ENCODE results near the gene ZNF385B.
A peak's percentile ranks its signal among the peaks of the same experiment; 100 is the strongest.
"Not testable (repeated sequence)": the region's sequence is repeated elsewhere in the genome, so short reads cannot be mapped to it uniquely, and the experiment has no call there.

The ZNF385B gene

DNA sequence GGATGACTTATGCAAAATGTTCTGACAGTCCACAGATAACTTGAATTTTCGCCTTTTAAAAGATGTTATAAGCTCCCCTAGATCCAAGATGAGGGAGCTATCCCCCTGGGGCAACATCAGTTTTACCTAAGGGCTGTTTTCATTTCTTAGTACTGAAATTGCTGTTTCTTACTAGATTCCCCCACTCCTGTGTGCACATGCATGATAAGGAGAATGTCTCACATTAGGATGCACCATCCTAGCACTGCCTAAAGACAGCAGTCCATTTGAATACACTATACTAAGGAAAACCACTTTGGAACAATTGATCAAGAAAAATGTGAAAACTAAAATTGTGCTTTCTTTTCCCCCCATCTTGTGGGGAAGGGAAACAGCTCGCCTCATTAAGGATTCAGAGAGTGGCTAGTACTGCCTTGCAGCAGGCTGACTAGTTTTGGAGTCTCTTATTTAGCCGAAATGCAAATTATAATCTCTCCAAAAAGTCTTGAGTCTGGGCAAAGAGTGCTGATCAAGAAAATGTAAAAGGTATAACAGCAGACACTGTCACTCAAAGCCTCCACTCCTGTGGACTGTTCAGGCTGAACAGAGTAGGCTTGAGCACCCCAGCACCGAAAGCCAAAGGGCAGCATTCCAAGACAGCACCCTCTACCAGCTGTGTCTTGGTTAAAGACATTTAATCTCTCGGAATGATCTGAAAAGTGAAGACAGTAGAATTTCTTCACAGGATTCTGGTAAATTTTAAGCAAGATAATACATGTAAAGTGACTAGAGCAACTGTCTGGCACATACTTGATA, 65.0 kb downstream of the ZNF385B start:
- no peak for DNase-seq

DNA sequence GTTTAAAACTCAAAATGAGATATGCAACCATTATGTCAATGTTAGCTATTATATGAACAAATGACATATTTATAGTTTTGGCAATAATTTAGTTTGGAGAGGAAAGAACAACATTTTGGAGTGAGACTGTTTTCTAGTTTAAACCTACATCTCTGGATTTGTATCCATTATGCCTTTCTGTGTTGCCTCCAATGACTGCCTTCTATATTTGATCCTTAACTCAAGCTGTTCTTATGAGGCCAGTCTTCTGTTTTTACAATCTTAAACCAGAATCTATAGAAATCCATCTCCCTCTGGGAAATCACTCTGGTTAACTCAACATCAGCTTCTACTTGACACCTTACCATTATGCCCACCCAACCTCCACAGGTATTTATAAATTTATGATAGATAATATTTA, 67.5 kb downstream of the ZNF385B start:
- peak; percentile 16 for DNase-seq

DNA sequence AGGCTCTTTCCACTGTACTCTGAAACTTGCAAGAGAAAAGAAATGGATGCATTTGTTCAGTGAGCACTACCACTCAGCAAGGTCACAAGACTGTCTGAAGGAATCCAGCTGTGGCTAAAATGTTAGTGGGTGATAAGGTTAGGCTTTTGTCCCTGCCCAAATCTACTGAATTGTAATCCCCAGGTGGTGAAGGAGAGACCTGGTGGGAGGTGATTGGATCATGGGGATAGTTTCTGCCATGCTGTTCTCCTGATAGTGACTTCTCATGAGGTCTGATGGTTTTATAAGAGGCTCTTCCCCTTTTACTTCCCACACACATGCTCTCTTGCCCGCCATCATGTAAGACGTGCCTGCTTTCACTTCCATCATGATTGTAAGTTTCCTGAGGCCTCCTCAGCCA, 68.2 kb downstream of the ZNF385B start:
- DNase-seq = no peak

DNA sequence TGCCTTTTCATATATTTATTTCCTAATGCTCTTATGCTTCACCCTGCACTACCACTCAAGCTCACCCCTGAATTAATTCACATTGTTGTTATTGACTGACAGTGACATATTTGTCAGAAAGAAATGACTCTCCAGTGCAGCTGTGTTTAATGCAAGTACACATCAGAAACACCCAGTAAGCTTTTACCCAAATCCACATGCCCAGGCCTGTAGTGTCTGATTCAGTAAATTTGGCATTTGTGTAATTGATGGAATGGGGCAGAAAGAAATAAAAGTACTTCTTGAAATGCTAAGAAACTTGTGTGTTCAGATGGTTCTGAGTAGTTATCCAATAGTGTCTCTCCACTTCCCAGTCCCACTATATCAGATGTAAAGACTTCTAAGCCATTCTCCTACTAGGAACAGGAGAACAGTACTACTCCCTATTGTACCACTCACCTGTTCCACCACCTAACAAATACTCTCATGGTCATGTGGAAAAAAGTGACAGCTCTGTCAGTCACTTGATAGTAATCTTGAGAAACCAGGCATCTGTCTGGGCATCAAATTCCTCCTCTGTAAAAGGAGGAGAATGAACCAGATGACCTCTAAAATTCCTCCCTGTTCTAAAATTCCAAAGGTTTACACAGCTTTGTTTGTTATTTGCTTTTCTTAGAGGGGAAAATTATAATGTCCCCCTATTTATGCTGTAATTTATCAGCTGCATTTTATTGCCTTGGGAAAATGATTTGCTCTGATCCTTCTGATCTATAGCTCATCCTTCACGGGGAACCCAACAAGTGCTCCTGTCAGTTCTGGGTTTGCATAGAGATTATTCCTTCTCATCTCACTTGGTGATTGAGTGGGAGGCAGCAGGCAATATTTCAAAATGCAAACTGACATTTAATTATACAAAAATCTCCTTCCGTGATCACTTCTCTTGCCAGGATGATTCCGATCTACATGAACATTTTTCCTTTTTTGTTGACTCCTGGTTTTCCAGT, 70.9 kb downstream of the ZNF385B start:
- DNase-seq = peak; percentile 41

DNA sequence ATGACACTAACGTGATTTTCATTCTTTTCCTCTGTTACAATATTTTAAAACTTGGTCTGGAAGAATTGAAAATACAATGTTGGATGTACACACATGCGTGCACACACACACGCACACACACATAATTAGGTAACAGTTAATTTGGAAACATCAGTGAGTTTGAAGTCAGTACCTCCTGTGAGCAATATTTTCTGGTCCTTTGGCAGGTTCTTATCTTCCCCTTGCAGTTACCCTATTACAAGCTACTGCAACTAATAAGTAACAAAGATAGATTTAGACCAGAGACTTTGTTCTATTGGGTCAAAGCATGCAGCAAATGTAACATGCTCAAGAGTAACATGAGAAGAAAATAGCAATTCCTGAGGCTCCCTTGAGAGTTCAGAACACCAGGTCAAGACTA, 73.3 kb downstream of the ZNF385B start:
- peak; percentile 3 for DNase-seq

DNA sequence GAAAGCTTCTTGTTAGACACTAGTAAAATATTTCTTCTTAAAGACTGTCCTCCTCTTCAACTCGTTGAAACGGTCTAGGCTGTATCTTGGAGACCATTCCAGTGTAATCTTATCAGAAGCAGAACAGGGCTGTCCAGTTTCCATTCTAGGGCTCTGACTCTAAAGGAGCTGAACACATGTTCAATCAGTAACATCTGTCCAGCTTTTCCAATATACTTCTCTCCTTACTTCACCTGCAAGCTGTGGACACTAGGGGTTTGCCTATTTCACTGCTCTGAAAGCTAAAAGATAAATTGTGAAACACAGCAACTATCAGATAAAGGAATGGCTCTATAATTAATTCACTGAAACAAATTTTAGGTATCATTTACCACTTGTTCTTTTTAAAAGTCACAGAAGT, 73.8 kb downstream of the ZNF385B start:
- no peak for DNase-seq

DNA sequence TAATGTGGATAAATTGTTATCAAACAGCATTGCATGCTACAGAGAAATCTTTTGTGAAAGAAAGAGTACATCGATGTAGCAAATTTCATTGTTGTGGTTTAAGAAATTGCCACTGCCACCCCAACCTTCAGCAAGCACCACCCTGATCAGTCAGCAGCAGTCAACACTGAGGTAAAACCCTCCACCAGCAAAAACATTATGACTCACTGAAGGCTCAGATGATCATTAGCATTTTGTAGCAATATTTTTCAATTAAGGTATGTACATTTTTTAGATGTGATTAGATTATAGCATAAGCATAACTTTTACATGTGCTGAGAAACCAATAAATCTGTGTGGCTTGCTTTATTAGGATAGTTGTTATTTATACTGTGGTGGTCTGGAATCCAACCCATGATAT, 75.5 kb downstream of the ZNF385B start:
- no peak for DNase-seq

DNA sequence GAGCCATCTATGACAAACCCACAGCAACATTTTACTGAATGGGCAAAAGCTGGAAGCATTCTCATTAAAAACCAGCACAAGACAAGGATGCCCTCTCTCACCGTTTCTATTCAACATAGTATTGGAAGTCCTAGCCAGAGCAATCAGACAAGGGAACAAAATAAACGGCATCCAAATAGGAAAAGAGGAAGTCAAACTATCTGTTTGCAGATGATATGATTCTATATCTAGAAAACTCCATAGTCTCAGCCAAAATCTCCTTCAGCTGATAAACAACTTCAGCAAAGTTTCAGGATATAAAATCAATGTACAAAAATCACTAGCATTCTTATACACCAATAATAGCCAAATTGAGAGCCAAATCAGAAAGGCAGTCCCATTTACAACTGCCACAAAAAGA, 79.1 kb downstream of the ZNF385B start:
- DNase-seq = not testable (repeated sequence)

DNA sequence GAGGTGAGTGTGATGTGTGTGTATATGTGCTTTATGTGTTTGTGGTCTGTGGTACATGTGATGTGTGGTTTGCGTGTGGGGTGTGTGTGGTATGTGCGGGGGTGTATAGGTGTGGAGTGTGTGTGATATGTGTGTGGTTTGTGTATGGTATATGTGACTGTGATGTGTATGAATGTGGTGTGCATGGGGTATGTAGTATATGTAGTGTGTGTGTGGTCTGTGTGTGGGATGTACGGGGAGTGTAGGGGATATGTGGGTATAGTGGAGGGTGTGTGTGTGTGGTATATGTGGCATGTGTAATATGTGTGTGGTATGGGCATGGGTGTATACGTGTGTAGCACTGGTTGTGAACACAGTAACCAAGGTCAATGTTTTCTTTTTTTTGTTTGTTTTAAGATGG, 87.4 kb downstream of the ZNF385B start:
- no peak for DNase-seq

DNA sequence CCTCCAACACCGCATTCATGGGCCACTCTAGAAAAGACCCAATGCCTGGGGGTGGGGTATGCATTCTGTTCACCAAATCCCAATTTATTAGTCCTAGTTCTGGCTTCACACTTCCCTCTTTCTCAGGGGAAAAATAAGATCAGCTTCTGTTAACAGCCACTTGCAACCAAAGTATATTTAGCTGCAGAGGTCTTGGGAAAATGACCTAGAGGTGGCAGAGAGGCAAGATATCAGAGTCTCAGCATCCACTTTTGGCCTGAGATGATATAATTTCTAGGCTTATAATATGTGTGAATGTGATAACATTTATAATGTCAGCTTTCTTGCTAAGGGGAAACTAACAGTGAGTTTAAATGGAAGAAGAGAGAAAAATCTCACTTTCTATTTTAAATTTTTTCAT, 89.1 kb downstream of the ZNF385B start:
- DNase-seq = no peak

DNA sequence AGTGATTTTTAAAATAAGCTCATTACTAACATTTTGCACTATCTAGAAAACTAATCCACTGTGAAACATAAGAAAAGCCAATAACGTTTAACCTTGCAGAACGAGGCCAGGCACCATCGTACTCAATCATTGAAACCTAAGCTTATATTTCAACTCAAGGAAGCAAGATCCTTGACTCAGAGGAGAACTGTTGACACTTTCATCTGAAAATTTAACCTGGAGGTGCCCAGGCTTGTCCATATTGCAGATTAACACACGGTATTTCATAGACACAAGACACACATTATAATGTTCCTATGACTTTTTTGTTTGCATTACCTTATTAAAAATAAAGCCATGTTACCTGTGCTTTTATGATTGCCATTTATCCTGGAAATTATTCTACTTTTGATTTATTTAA, 89.6 kb downstream of the ZNF385B start:
- DNase-seq = peak; percentile 25

DNA sequence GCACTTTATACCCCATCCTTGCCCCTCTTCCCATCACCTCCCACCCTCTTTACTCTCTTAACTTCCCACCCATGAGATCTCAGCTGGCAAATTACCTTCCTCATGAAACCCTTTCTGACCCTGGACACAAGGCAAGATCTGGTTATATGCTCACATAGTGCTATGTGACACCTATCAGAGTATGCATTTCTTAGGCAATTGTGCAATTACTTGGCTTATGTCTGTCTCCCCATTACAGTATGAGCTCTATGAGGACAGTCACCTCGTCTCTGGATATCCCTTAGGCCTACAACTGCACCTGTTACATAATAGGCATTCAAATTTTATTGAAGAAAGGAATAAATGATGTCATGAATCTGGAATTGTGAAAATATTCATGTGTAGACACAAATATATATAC, 91.4 kb downstream of the ZNF385B start:
- no peak for DNase-seq

DNA sequence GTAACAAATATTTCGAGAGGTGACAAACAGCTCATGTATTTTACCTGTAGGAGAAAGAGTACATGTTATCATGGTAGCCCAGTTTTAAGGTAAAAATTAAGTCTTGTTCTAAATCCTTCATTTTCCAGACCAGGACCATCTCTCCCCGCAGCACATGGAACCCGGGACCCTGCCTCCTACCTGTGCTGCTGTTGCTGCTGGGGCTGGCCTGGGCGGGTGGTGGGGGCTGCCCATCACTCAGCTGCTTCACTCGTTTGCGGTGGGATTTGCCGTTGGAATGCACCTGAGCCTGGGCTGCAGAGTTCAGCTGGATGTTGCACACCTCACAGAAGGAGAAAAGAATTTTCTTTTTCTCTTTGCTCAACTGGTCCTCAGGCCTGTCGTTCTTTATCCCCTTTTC, 92.1 kb downstream of the ZNF385B start:
- DNase-seq = no peak

DNA sequence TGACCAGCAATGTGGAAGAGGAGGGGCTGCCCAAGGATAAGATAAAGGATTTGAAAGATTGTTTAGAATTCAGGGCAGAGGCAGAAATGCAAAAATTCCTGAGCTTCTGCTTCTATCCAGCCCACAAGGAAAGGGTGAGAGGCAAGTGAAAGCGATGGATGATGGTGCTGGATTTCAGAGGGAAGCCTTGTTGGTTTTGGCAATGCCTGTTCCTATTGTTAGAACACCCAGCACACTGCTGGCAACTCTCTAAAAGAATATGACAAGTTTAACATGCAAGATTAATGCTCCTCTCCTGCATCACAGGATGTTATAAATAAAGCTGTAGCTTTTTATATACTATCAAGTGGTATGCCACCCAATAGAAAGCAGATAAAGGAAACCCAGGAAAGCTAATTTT, 92.6 kb downstream of the ZNF385B start:
- no peak for DNase-seq

DNA sequence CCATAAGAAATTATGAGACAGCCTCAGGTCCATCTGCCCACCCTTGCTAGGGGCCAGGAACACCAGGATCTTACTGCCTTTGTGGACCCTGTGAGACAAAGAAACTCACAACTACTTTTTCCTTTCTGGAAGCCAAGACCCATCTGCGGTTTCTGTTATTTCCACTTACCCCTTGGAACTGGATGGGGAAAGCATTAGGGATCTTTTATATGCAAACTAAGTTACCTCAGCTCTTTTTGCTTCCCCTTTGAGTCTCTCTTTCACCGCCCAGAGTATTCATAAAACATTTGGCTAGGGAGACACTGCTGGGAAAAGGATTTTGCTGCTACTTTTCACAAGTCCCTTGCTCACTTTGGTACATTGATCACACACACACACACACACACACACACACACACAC, 95.7 kb downstream of the ZNF385B start:
- DNase-seq = no peak

DNA sequence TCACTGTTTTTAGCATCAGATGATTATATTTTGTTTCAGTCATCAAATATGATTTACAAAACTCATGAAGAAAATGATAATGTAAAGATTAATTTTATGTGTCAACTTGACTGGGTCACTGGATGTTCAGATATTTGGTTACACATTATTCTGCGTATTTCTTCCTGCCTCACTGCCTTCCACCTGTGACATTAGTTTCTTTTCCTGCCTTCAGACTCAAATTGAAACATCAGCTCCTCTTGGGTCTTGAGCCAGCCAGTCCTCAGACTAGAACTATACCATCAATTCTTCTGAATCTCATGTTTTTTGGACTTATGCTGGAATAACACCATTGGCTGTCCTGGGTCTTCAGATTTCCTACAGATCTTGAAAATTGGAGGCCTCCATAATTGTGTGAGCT, 96.7 kb downstream of the ZNF385B start:
- DNase-seq = no peak

DNA sequence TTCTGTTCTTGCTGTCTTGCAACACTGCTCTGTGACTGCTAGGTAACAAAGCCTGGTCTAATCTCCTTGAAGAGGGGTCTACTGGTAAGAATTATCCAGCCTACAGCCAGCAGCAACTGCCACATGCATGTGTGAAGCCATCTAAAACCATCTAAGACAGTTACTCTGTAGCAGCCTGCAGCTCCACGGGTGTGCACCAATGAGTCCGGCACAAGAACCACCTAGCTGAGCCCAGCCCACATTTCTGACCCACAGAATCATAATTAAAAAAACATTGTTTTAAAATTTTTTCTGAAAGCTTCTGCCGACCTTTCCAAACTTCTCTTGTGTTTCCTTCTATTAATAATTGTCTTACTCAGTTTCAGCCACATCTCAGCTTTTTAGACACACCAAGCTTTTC, 102.8 kb downstream of the ZNF385B start:
- DNase-seq = no peak

DNA sequence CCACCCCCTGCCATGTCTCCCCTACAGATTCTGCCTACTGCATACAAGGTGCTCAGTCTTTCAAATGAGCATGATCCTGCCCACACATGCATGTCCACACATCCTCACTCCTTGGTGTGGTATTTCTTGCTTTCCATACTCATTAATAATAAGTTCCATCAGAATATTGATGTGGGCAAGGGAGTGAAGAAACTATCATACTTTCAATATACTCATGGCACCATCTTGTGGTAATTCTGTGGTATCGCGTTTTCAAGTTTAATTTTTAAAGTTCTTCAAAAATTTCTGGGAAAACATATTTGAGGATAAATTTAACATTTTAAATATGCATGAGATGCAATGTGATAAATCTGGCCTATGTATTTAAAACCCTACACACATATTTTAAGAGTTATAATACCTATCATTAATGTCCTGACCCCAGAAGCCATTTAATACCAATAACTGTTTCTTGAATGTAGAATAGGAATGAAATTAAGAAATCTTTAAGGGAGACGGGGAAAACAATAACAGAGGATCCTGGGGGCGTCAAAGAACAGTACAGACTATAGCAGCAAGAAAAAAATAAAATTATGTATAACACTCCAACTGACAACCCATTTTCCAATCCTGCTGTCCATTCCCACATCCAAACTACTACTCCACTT, 110.1 kb downstream of the ZNF385B start:
- DNase-seq = peak; percentile 63

DNA sequence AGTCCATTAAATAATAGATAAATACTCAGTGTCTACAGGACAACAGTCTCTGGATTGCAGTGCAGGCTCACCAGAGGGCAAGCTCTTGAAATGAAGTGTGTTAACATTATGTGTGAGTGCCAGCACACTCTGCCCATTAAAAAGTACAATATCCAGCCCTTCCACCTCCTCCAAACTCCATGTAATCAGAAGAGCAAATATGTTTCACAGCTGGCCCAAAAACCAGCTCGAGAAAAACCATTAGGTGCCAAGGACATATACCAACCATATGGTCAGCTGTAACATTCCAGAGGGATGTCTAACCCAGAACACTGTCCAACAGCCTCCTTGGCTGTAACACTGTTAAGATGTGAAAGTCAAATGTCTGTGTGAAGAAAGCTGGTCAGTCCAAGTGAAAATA, 112.2 kb downstream of the ZNF385B start:
- no peak for DNase-seq

DNA sequence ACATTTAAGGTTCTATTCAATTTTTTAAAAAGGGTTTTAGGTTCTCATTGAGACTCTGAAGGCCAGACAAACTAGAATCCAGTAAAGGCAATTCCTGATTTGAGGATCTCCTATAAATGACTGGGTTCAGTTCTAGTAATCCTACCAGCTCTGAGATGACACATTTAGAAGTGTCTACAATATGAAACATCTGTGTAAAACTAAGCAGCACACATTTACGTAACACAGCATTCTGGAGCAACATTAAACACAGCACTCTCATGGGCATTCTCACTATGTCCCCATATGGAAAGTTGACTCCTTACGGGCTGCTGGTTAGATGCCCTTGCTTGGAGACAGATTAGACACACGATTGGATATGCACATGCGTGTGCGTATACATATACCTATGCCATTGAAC, 114.4 kb downstream of the ZNF385B start:
- no peak for DNase-seq

DNA sequence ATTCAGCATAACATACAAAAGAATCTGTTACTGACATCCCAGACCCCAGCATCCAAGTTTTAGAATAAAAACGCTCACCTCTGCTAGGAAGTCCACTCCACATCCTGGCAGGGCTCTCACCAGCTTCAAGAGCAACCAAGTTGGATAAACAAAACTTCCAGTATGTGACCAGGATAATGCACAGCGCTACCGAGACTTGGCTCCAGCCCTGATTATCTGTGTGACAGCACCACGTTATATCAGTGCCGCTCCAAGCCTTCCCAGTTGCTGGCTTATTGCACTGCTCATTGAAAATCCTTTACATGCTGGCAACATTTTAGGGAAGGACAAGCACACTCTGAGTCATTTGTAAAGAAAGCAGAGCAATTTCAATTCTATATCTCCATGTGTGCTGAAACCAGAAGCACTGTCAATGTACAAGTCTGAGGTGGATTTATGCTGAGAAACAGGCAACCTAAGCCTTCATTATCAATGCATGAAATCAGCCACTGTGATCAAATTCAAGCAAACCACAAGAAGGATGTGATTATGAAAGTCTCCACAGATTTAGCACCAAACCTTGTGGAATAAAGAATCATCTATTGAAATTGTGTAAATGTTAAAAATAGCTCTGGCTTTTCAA, 115.7 kb downstream of the ZNF385B start:
- no peak for DNase-seq

DNA sequence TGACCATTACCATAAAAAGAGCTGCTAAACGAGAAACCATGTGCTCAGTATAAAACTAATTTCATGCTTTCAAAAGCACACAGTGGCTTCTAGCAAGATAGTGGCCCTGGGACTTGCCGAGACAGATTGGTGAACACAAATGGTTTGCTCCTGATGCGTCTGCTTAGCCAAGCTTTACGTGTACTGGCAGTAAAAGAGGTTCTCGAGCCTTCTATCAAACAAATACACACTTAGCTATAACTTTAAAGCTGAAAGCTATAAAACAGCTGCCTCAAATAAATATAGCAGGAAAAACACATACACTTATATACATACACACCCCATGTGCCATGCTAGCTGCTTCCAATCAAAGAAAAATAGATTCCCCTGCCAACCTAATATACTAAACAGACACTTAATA, 117.0 kb downstream of the ZNF385B start:
- no peak for DNase-seq

DNA sequence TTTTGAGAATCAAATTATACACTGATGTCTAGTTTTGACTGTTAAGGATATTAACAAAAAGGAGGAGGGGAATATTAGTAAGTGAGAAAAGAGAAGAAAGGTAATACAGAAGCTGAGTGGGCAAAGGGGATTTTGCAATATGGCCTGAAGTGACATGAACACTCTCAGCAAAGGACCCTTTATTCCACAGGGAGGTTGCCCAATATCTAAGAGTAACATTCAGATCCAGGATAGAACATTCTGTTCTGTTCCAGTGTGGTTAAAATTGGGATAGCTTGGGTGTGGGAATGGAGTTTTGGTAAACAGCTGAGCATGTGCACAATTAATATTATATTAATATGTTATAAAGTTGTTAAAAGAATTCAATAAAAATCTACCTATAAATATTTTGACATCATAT, 120.1 kb downstream of the ZNF385B start:
- no peak for DNase-seq
